K562 (cell line): Measurements from ENCODE around the gene NRSN2. TPM values are rescaled to one million over a fixed set of nuclear protein-coding genes. Genes with fewer than 3 reads are reported as not detected.
A peak's percentile ranks its signal among the peaks of the same experiment; 100 is the strongest.

Source experiments
- ATAC-seq: fragments of 200-7000 bp; cut with Tn5 transposase; 3 replicates; pipeline ENCODE4 v1.9.1; 2020; ENCODE audit warnings: moderate library complexity
- BruUV-seq: library from RNA; stranded (reverse); fragments of 400-500 nt; replicated peaks from 2 replicates; lab custom pipeline; 2021; lab: Mats Ljungman, UMichigan
- CTCF ChIA-PET: fragments of 300-600 bp; formaldehyde crosslinking; extraction: SDS; loops from one replicate; lab custom pipeline; 2021; ENCODE audit warnings: low intra/inter-chr PET ratio; lab: Yijun Ruan, JAX
- POLR2A ChIA-PET: fragments of 300-600, 350-650 bp; sonication (Branson Sonifier 250); formaldehyde crosslinking; extraction: SDS; loops from one replicate; lab custom pipeline; 2021; ENCODE audit warnings: antibody characterized with exemption, inconsistent platforms; lab: Yijun Ruan, JAX
- DNase-seq, 4 experiments: peaks; one replicate each; pipeline versions ENCODE4 v3.0.0 to v3.0.0-alpha.2; 2011 to 2018; ENCODE audit warnings: low spot score in 3 of 4, mixed read lengths in 3 of 4; ENCODE audit errors: extremely low read depth in 1 of 4
- FAIRE-seq: peaks from 2 replicates; lab custom pipeline; 2011; peaks lifted over from hg19 to GRCh38; lab: Jason Lieb, UNC
- H2AFZ ChIP-seq: 2 replicates; pipeline ENCODE4 v1.6.0; 2011; ENCODE audit warnings: low read depth, low read length, control low read depth, inconsistent platforms
- H3K27ac ChIP-seq: fragments of 200-600 bp; 3 replicates; pipeline ENCODE4 v1.8.0; 2011; ENCODE audit warnings: low read depth, mild to moderate bottlenecking, control low read depth, inconsistent platforms, low read length, moderate library complexity, mixed read lengths; ENCODE audit errors: extremely low read depth
- H3K27me3 ChIP-seq, 2 experiments: fragments of 300-600 bp in 1 of 2; 2 replicates in 1 of 2; 3 replicates in 1 of 2; pipeline versions ENCODE4 v1.6.0 to v1.8.0; 2011; ENCODE audit warnings: inconsistent platforms in 2 of 2, low read length in 2 of 2, mild to moderate bottlenecking in 1 of 2, mixed read lengths in 1 of 2, moderate library complexity in 1 of 2; ENCODE audit not compliant: control insufficient read depth in 2 of 2, insufficient read depth in 2 of 2
- H3K36me3 ChIP-seq: fragments of 300-600 bp; 3 replicates; pipeline ENCODE4 v1.8.0; 2011; ENCODE audit warnings: mild to moderate bottlenecking, low read length, inconsistent platforms; ENCODE audit not compliant: control insufficient read depth, insufficient read depth
- H3K4me1 ChIP-seq, 2 experiments: fragments of 200-600 bp in 1 of 2; replicated peaks in 1 of 2; 2 replicates in 1 of 2; 3 replicates in 1 of 2; pipeline versions ENCODE4 v1.5.1 to v1.8.0; 2011; ENCODE audit warnings: inconsistent platforms in 2 of 2, low read length in 2 of 2, mild to moderate bottlenecking in 1 of 2, mixed read lengths in 1 of 2, moderate library complexity in 1 of 2; ENCODE audit not compliant: control insufficient read depth in 2 of 2, insufficient read depth in 2 of 2
- H3K4me2 ChIP-seq: 2 replicates; pipeline ENCODE4 v1.6.1; 2011; ENCODE audit warnings: low read length, control low read depth, inconsistent platforms, mixed read lengths; ENCODE audit not compliant: insufficient read depth
- H3K4me3 ChIP-seq: fragments of 200-600 bp; sonication (generic), shearing (Covaris generic); 2 replicates; pipeline ENCODE4 v1.5.1; 2016; ENCODE audit warnings: control low read depth, inconsistent platforms
- H3K79me2 ChIP-seq: fragments of 200-600 bp; 3 replicates; pipeline ENCODE4 v1.8.0; 2011; ENCODE audit warnings: low read length, inconsistent platforms; ENCODE audit not compliant: control insufficient read depth, insufficient read depth
- H3K9ac ChIP-seq, 2 experiments: 2 replicates each; pipeline versions ENCODE4 v1.6.0 to v1.6.1; 2011; ENCODE audit warnings: low read depth in 2 of 2, low read length in 2 of 2, control low read depth in 1 of 2, inconsistent platforms in 1 of 2, mild to moderate bottlenecking in 1 of 2, mixed read lengths in 1 of 2; ENCODE audit not compliant: insufficient read depth in 1 of 2
- H3K9me1 ChIP-seq: one replicate; pipeline ENCODE4 v1.6.0; 2011; ENCODE audit warnings: inconsistent platforms, mild to moderate bottlenecking, low read length, moderate library complexity; ENCODE audit not compliant: control insufficient read depth, insufficient read depth
- H3K9me3 ChIP-seq: replicated peaks from 2 replicates; pipeline ENCODE4 v1.5.1; 2011; ENCODE audit warnings: low read depth, low read length, inconsistent platforms; ENCODE audit not compliant: control insufficient read depth, insufficient read depth
- H4K20me1 ChIP-seq: replicated peaks from 2 replicates; pipeline ENCODE4 v1.6.1; 2011; ENCODE audit warnings: low read length, inconsistent platforms, mixed read lengths; ENCODE audit not compliant: control insufficient read depth, insufficient read depth
- BDP1 ChIP-seq: IDR thresholded peaks from 3 replicates; pipeline ENCODE4 v1.6.1; 2011; ENCODE audit not compliant: insufficient read length, insufficient read depth
- CXXC5 ChIP-seq: fragments of 250-450 bp; sonication (Bioruptor Pico); IDR thresholded peaks from 2 replicates; pipeline ENCODE4 v1.8.0; 2022; ENCODE audit warnings: inconsistent platforms, mild to moderate bottlenecking, moderate library complexity
- KDM5B ChIP-seq: fragments of 200-600 bp; sonication (generic); IDR thresholded peaks from 2 replicates; pipeline ENCODE4 v1.6.1; 2012; ENCODE audit warnings: low read depth, mild to moderate bottlenecking, moderate library complexity, low read length, control low read depth, inconsistent platforms; ENCODE audit not compliant: insufficient replicate concordance
- MBD2 ChIP-seq: sonication (generic); IDR thresholded peaks from 2 replicates; pipeline ENCODE4 v1.6.1; 2016; ENCODE audit warnings: low read depth, borderline replicate concordance
- MCM3 ChIP-seq: fragments of 450-650 bp; IDR thresholded peaks from 2 replicates; pipeline ENCODE4 v1.6.1; 2016
- NR2C1 ChIP-seq, 2 experiments: fragments of 450-650 bp; IDR thresholded peaks; 2 replicates each; pipeline ENCODE4 v1.6.1; 2017; ENCODE audit warnings: mild to moderate bottlenecking in 2 of 2, antibody characterized with exemption in 1 of 2, inconsistent platforms in 1 of 2, missing compliant biosample characterization in 1 of 2, missing genetic modification characterization in 1 of 2
- PKNOX1 ChIP-seq: fragments of 450-650 bp; IDR thresholded peaks from 2 replicates; pipeline ENCODE4 v1.6.1; 2016
- STAT5A ChIP-seq: IDR thresholded peaks from 2 replicates; pipeline ENCODE4 v1.6.1; 2012; ENCODE audit warnings: low read length, inconsistent platforms, borderline replicate concordance
- ZNF124 ChIP-seq: sonication (generic); formaldehyde crosslinking; IDR thresholded peaks from 2 replicates; pipeline ENCODE4 v1.8.1; 2022; ENCODE audit warnings: missing genetic modification reagents
- ZNF589 ChIP-seq: fragments of 200-800 bp; sonication (Bioruptor generic); IDR thresholded peaks from 2 replicates; pipeline ENCODE4 v1.6.1; 2016; ENCODE audit warnings: low read depth, missing genetic modification characterization, missing compliant biosample characterization
- WGBS: fragments of 100-300 bp; shearing (Covaris generic); methylation state at CpG from one replicate; pipeline ENCODE4 v1.1.6; 2016; ENCODE audit warnings: low coverage, mixed read lengths; ENCODE audit not compliant: insufficient coverage; ENCODE audit errors: missing lambda C conversion rate; 5-methylcytosine and 5-hydroxymethylcytosine counted together
- in situ Hi-C: fragments of 300-500 bp; cut with MboI; formaldehyde crosslinking; loops from 4 replicates; pipeline ENCODE4 v1.15.0; 2018; ENCODE audit warnings: inconsistent platforms, mixed read lengths
- intact Hi-C: fragments of 100-400 bp; cut with micrococcal nuclease; formaldehyde crosslinking; loops from 2 replicates; pipeline ENCODE4 v1.14.2; 2022
- polyA plus RNA-seq, 8 experiments: library from polyadenylated mRNA; depleted of rRNA in 4 of 8; stranded (reverse) in 5 of 8; unstranded in 3 of 8; fragments of >200 nt; fragmentation: Nextera tagmentation in 2 of 8; fragmentation: Illumina TruSeq in 1 of 8; extraction: Ambion mirVana in 2 of 8; extraction: Trizol in 1 of 8; gene quantifications; 2 replicates each; pipeline versions ENCODE4 v1.2.1 to v1.2.3, GENCODE V29; 2011 to 2014; ENCODE audit warnings: inconsistent platforms in 1 of 8, missing spikeins in 1 of 8
- total RNA-seq, 7 experiments: library from RNA; depleted of rRNA in 6 of 7; stranded (reverse); fragments of >200 nt in 6 of 7; fragmentation: Illumina TruSeq in 2 of 7; extraction: Trizol in 2 of 7; gene quantifications; 2 replicates each; pipeline versions ENCODE4 v1.2.1 to v1.2.3, GENCODE V29; 2011 to 2021; ENCODE audit warnings: low replicate concordance in 1 of 7
- TF ChIP-seq, protein P1 (sequence below): fragments of 250-450 bp; sonication (Bioruptor Pico); IDR thresholded peaks from 2 replicates; pipeline ENCODE4 v1.5.0; 2021; ENCODE audit warnings: mild to moderate bottlenecking, moderate library complexity
- TF ChIP-seq, protein P2 (sequence below): fragments of 250-450 bp; sonication (Bioruptor Pico); IDR thresholded peaks from 2 replicates; pipeline ENCODE4 v1.4.0; 2020; ENCODE audit warnings: mild to moderate bottlenecking

The NRSN2 gene
- total and polyA plus RNA-seq, 9 of the 15 experiments (the other 6 are each of a cell fraction or from before 2014, with no cell fraction given) = 7.5 to 29.7 (median 11.1) TPM

DNA sequence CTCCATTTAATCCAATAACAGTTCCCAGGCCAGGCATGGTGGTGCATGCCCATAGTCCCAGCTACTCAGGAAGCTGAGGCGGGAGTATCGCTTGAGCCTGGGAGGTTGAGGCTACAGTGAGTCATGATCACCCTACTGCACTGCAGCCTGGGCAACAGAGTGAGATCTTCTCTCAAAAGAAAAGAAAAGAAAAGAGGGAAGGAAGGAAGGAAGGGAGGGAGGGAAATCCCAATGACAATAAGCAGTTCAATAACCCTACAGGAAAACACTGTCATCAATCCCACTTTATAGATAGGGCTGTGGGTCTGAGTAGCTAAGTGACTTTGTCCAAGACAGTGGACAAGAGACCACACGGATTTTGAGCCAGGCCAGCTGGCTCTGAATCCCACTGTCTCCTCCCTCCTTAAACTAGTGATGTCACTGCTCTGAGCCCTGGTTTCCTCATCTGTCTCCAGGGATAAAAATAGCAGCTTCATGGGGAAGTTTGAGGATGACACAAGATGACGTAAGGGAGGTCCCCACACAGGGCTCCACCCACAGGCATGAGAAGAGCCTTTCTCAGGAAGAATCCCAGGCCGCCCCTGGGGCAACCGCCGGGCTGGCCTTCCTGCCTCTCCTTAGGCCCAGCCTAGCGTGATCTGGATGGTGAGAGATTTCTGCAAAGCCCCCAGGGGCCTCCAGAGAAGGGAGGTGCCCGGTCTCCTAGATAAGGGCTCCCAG lies 26.4 kb downstream of the NRSN2 start:
- Histone ChIP-seq H3K27ac (peak overlapping the region; percentile 99), H3K9me1 (no peaks in the 10 kb centered on the region), H3K9me3 (no peaks in the 10 kb centered on the region), H3K9ac (peak overlapping the region; percentile 74 to 96), H4K20me1 (no peaks in the 10 kb centered on the region), H2AFZ (peak overlapping the region; percentile 75), H3K4me3 (no peak overlapping the region), H3K4me1 (peaks cover 52 to 80% of the 10 kb centered on the region in 2 experiments), H3K36me3 (no peaks in the 10 kb centered on the region; the same call in 2 of the 3 replicates), H3K27me3 (no peaks in the 10 kb centered on the region), H3K79me2 (peaks cover 7% of the 10 kb centered on the region; the same call in 2 of the 3 replicates), H3K4me2 (peak overlapping the region; percentile 77)
- ATAC-seq = peak; percentile 66
- WGBS = 5% methylated on average over 8 of the region's 9 CpGs
- intact Hi-C loops (no loop called here), in situ Hi-C loops (no loop called here)
- peak; percentile 82 for FAIRE-seq
- BruUV-seq = TSS peak; percentile 47
- CTCF ChIA-PET = no interaction called here
- peak; percentile 72 to 92 (median 78) for DNase-seq
- POLR2A ChIA-PET = interaction anchor here (1.1 to 7.5 kb wide), 6 partner anchors 9 to 27 kb away, joined by 6 to 100 read pairs (median 15); partner anchors contain the start of genes NRSN2 and TRIB3
- TF ChIP-seq KDM5B = peak; percentile 54
- no peak for TF ChIP-seq BDP1
- no peak for TF ChIP-seq STAT5A
- peak; percentile 27; the same call in 1 of the 2 replicates for TF ChIP-seq PKNOX1
- peak; percentile 66 for TF ChIP-seq CXXC5
- TF ChIP-seq ZNF589 = peak; percentile 93
- TF ChIP-seq ZNF124 (CRISPR knock-in tag) = no peak
- TF ChIP-seq, protein P1, sequence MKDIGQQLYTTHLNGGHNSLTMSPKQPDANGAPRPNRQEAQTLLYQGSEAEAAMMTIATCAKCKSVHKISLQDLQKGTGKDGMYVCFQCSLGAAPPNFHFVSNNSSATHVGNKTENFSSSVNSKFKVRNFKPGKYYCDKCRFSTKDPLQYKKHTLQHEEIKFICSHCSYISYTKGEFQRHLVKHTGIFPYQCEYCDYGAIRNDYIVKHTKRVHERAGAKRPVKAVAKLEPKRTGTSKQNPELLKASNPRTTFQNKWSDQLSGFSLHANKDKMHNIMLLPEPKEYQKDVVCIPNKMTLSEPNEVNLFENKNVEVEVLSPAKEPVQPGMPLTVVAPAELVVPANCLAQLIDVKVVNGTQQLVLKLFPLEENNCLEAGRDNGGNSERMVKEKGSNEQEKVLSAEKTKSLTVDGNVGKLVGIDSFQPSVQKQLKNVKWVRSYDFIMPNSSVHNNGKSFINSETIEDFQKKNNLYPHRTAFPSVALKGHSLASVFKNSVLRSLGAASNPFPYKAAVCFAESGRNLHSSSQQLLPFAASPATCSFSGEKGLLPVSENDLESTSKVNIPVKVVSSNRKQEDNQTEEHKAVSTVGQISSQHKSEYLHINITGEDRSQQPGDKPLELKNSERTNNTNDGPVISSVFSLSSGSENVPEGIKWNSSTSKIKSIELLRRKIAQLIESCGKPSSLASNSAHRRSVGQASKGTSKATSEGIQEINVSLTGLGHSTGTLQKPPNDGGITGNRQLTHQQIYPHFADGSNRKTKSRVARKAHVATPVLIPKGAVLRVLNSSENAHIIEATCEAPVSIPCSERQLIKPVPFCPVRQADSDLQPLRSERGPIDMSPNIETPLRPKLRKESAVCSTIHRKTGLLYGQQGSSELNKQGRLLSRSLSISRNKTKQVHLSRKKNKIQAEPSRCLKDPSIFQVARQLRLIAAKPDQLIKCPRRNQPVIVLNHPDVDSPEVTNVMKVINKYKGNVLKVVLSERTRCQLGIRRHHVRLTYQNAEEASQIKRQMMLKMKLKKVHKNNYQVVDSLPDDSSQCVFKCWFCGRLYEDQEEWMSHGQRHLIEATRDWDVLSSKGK (CRISPR knock-in tag) = no peak
- no peak for TF ChIP-seq NR2C1 (IDR thresholded peaks at IDR 0.05)
- 0 out of 2 replicates have a peak, but pooled peaks have one; percentile 1 for TF ChIP-seq NR2C1 (tag; IDR thresholded peaks at IDR 0.05)
- no peak for TF ChIP-seq MCM3
- TF ChIP-seq MBD2 = peak; percentile 42; the same call in 1 of the 2 replicates
- TF ChIP-seq, protein P2, sequence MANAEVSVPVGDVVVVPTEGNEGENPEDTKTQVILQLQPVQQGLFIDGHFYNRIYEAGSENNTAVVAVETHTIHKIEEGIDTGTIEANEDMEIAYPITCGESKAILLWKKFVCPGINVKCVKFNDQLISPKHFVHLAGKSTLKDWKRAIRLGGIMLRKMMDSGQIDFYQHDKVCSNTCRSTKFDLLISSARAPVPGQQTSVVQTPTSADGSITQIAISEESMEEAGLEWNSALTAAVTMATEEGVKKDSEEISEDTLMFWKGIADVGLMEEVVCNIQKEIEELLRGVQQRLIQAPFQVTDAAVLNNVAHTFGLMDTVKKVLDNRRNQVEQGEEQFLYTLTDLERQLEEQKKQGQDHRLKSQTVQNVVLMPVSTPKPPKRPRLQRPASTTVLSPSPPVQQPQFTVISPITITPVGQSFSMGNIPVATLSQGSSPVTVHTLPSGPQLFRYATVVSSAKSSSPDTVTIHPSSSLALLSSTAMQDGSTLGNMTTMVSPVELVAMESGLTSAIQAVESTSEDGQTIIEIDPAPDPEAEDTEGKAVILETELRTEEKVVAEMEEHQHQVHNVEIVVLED (CRISPR knock-in tag) = no peak
